Natural killer cell (primary cell): ENCODE measurements around the gene BICD1. TPM values are rescaled to one million over a fixed set of nuclear protein-coding genes. Genes with fewer than 3 reads are reported as not detected.

Source experiments
- ATAC-seq, 3 donors: fragments of 150-1000 bp in 2 of 3; fragments of 200-7000 bp in 1 of 3; cut with Tn5 transposase; 1 replicate in 1 of 3; 2 replicates in 2 of 3; pipeline ENCODE4 v1.10.0; 2021; ENCODE audit warnings: mild to moderate bottlenecking in 2 of 3, moderate library complexity in 2 of 3
- DNase-seq, 2 donors: peaks; one replicate each; pipeline versions ENCODE4 v3.0.0 to v3.0.0-alpha.2; 2013 to 2021; ENCODE audit warnings: mixed read lengths in 1 of 2
- H3K27ac ChIP-seq: one replicate; pipeline ENCODE4 v1.5.1; 2013; ENCODE audit warnings: mild to moderate bottlenecking, low read length
- H3K27me3 ChIP-seq: one replicate; pipeline ENCODE4 v1.6.1; 2013; ENCODE audit warnings: low read length; ENCODE audit not compliant: control insufficient read depth, insufficient read depth
- H3K36me3 ChIP-seq: one replicate; pipeline ENCODE4 v1.6.1; 2013; ENCODE audit warnings: low read length; ENCODE audit not compliant: control insufficient read depth, insufficient read depth
- H3K4me1 ChIP-seq: one replicate; pipeline ENCODE4 v1.6.1; 2013; ENCODE audit warnings: low read length; ENCODE audit not compliant: control insufficient read depth, insufficient read depth
- H3K4me3 ChIP-seq: one replicate; pipeline ENCODE4 v1.5.1; 2013; ENCODE audit warnings: low read length
- H3K9me3 ChIP-seq: one replicate; pipeline ENCODE4 v1.6.1; 2013; ENCODE audit warnings: low read length; ENCODE audit not compliant: control insufficient read depth, insufficient read depth
- H3K27ac Mint-ChIP-seq, 2 donors: one replicate each; pipeline ENCODE4 v1.8.0; 2022; ENCODE audit warnings: mild to moderate bottlenecking in 2 of 2, mixed read lengths in 2 of 2, moderate library complexity in 1 of 2
- H3K27me3 Mint-ChIP-seq, 2 donors: one replicate each; pipeline ENCODE4 v1.8.0; 2022; ENCODE audit warnings: low read depth in 2 of 2, mixed read lengths in 2 of 2
- H3K36me3 Mint-ChIP-seq: one replicate; pipeline ENCODE4 v1.8.0; 2022; ENCODE audit warnings: mixed read lengths
- H3K4me1 Mint-ChIP-seq, 2 donors: one replicate each; pipeline ENCODE4 v1.8.0; 2022; ENCODE audit warnings: mixed read lengths in 2 of 2
- H3K4me3 Mint-ChIP-seq: one replicate; pipeline ENCODE4 v1.8.0; 2022; ENCODE audit warnings: mild to moderate bottlenecking, moderate library complexity, mixed read lengths
- H3K9me3 Mint-ChIP-seq, 2 donors: one replicate each; pipeline ENCODE4 v1.8.0; 2022; ENCODE audit warnings: mixed read lengths in 2 of 2
- WGBS: methylation state at CpG from one replicate; pipeline ENCODE4 v1.1.7; 2013; ENCODE audit warnings: missing lambda C conversion rate; ENCODE audit not compliant: insufficient coverage; 5-methylcytosine and 5-hydroxymethylcytosine counted together
- intact Hi-C: fragments of 100-400 bp; cut with micrococcal nuclease; formaldehyde crosslinking; loops from one replicate; pipeline ENCODE4 v1.14.2; 2022
- total RNA-seq, 4 donors: library from RNA; stranded (reverse); fragments of 120-200 nt in 1 of 4; gene quantifications; one replicate each; pipeline versions ENCODE4 v1.2.3 to v1.2.4, GENCODE V29; 2013 to 2022
- TF ChIP-seq, protein P1 (sequence below): fragments of 200-600 bp; IDR thresholded peaks from one replicate; pipeline ENCODE4 v1.8.0; 2022; ENCODE audit warnings: antibody characterized with exemption

BICD1 gene
- total RNA-seq, 3 donors from 2014 or later (not counting 1 experiment from before 2014, with no cell fraction given), result 10.0 to 16.0 (median 15.5) TPM

DNA sequence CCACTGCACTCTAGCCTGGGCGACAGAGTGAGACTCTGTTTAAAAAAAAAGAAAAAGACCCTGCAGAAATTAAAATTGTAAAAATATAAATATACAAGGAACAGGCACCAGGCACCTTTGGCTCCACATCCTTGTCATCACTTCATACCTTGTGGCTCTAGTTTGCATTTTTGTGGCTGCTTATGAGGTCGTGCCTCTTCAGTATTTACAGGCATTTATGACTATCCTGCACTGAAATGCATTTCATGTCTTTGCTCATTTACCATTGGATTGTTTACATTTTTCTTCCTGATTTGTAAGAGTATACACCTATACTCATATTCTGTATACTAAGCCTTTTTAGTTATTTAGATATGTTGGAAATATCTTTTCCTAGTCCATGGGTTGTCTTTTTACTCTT, 20.1 kb downstream of the BICD1 start:
- no peaks in the 10 kb centered on the region for H3K27me3 Mint-ChIP-seq
- peaks cover 5% of the 10 kb centered on the region in 2 donors for H3K4me1 Mint-ChIP-seq
- no peaks in the 10 kb centered on the region for H3K9me3 Mint-ChIP-seq
- WGBS, result 67% methylated on average over 1 of the region's 2 CpGs
- DNase-seq, result no peak
- H3K27ac ChIP-seq, result no peak overlapping the region
- H3K27ac Mint-ChIP-seq, result no peak overlapping the region
- H3K36me3 ChIP-seq, result no peaks in the 10 kb centered on the region
- no peaks in the 10 kb centered on the region for H3K36me3 Mint-ChIP-seq
- TF ChIP-seq, protein P1, sequence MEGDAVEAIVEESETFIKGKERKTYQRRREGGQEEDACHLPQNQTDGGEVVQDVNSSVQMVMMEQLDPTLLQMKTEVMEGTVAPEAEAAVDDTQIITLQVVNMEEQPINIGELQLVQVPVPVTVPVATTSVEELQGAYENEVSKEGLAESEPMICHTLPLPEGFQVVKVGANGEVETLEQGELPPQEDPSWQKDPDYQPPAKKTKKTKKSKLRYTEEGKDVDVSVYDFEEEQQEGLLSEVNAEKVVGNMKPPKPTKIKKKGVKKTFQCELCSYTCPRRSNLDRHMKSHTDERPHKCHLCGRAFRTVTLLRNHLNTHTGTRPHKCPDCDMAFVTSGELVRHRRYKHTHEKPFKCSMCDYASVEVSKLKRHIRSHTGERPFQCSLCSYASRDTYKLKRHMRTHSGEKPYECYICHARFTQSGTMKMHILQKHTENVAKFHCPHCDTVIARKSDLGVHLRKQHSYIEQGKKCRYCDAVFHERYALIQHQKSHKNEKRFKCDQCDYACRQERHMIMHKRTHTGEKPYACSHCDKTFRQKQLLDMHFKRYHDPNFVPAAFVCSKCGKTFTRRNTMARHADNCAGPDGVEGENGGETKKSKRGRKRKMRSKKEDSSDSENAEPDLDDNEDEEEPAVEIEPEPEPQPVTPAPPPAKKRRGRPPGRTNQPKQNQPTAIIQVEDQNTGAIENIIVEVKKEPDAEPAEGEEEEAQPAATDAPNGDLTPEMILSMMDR, result no peak
- intact Hi-C loops, result no loop called here
- ATAC-seq, result no peak
- no peak overlapping the region for H3K4me3 ChIP-seq
- H3K4me3 Mint-ChIP-seq, result no peak overlapping the region
- no peaks in the 10 kb centered on the region for H3K9me3 ChIP-seq
- H3K4me1 ChIP-seq, result peaks cover 2% of the 10 kb centered on the region
- no peaks in the 10 kb centered on the region for H3K27me3 ChIP-seq

DNA sequence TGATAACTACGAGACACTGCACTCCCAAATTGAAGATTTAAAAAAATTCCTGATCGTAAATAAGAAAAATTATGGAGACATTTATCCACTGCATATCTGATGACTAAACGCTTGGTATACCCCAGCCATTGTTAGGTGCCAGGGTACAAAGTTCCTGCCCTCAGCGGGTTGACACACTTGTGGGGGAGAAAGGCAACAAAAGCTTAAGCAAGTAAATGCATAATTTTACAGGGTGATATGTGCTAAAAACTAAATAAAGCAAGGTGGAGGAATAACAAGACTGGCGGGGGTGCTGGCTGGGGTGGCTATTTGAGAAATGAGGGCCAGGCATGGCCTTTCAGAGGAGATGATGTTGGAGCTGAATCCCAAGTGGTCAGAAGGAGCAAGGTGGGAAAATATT, 25.0 kb downstream of the BICD1 start:
- Mint-ChIP-seq H3K9me3 (no peaks in the 10 kb centered on the region), H3K27ac (no peak overlapping the region), H3K36me3 (no peaks in the 10 kb centered on the region), H3K4me1 (peaks cover 21 to 24% of the 10 kb centered on the region in 2 donors), H3K4me3 (no peak overlapping the region), H3K27me3 (no peaks in the 10 kb centered on the region)
- no peaks in the 10 kb centered on the region for H3K36me3 ChIP-seq
- ATAC-seq (no peak), DNase-seq (no peak)
- H3K9me3 ChIP-seq, result no peaks in the 10 kb centered on the region
- WGBS, result 91% methylated on average over 5 of the region's 5 CpGs
- intact Hi-C loops, result no loop called here
- H3K27ac ChIP-seq, result no peak overlapping the region
- TF ChIP-seq, protein P1, result no peak
- peaks cover 7% of the 10 kb centered on the region for H3K4me1 ChIP-seq
- H3K4me3 ChIP-seq, result no peak overlapping the region
- H3K27me3 ChIP-seq, result no peaks in the 10 kb centered on the region

DNA sequence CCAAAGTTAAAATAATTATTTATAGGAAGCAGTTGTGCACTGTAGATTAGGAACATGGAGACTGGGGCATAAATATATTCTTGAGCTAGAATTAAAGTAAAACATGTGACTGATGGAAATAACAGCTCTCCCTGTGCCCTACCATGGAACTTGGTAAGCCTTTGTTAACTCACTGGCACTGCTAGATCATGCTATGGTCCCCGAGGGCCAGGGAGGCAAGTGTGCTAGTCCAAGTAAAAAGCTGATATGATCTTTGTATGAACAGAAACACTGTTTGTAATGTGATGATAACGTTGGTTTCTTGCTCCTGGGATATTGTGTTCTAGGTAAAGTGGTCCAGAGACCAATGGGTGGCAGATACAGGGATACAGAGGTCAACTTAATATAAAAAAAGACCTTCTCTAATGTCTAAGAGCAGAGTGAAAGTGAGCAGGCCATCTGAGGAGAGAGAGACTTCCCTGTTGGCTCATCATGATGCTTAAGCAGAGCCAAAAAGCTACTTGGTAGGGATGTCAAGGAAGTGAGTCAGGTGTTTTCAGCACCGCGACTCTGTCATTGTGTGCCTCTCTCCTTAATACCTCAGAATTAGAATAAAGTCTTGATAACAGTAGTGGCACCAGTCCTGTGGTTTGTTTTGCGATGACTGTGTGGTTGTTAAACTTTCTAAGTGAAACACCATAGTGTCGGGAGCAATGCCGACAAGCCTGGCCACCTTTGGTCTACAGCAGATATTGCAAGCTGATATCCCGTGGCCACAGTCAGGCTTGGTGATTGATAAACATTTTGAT, 27.6 kb downstream of the BICD1 start:
- Histone ChIP-seq H3K4me1 (peaks cover 5% of the 10 kb centered on the region), H3K4me3 (no peak overlapping the region), H3K36me3 (no peaks in the 10 kb centered on the region), H3K27ac (peak overlapping the region; percentile 13), H3K27me3 (no peaks in the 10 kb centered on the region), H3K9me3 (no peaks in the 10 kb centered on the region)
- TF ChIP-seq, protein P1, result no peak
- Mint-ChIP-seq H3K9me3 (no peaks in the 10 kb centered on the region), H3K36me3 (no peaks in the 10 kb centered on the region), H3K27ac (peak overlapping the region; percentile 43 to 77), H3K4me3 (no peak overlapping the region), H3K4me1 (peaks cover 22 to 23% of the 10 kb centered on the region in 2 donors), H3K27me3 (no peaks in the 10 kb centered on the region)
- peak in 1 of 2 donors; percentile 41 for DNase-seq
- peak; percentile 66 to 83 (median 81) for ATAC-seq
- intact Hi-C loops, result no loop called here
- WGBS, result 21% methylated on average over 6 of the region's 8 CpGs
